Smooth muscle cell (in vitro differentiated cells): ENCODE measurements around the gene ROPN1L. TPM values are rescaled to one million over a fixed set of nuclear protein-coding genes. Genes with fewer than 3 reads are reported as not detected.

ENCODE experiments used
- DNase-seq: peaks from one replicate; lab custom pipeline; 2025; ENCODE audit not compliant: unreplicated experiment; lab: John Stamatoyannopoulos, UW
- H2AFZ ChIP-seq: fragments of 200-600 bp; sonication (generic); 2 replicates; pipeline ENCODE4 v1.6.0; 2016; ENCODE audit warnings: antibody characterized with exemption, low read depth, mild to moderate bottlenecking
- H3F3A ChIP-seq: fragments of 200-600 bp; sonication (generic); 2 replicates; pipeline ENCODE4 v1.6.0; 2017; ENCODE audit warnings: antibody characterized with exemption, low read depth
- H3K27ac ChIP-seq: fragments of 200-600 bp; sonication (generic); 2 replicates; pipeline ENCODE4 v1.5.1; 2016; ENCODE audit warnings: low read depth, mild to moderate bottlenecking
- H3K27me3 ChIP-seq: fragments of 200-600 bp; sonication (generic); 2 replicates; pipeline ENCODE4 v1.6.1; 2016; ENCODE audit warnings: low read depth, mild to moderate bottlenecking
- H3K36me3 ChIP-seq: fragments of 200-600 bp; sonication (generic); 2 replicates; pipeline ENCODE4 v1.5.1; 2016; ENCODE audit warnings: low read depth
- H3K4me1 ChIP-seq: fragments of 200-600 bp; sonication (generic); 2 replicates; pipeline ENCODE4 v1.5.1; 2016; ENCODE audit warnings: low read depth
- H3K4me2 ChIP-seq: fragments of 200-600 bp; sonication (generic); 2 replicates; pipeline ENCODE4 v1.6.0; 2016; ENCODE audit warnings: mild to moderate bottlenecking
- H3K4me3 ChIP-seq: fragments of 200-600 bp; sonication (generic); 2 replicates; pipeline ENCODE4 v1.5.1; 2016; ENCODE audit warnings: mild to moderate bottlenecking
- H3K79me2 ChIP-seq: fragments of 200-600 bp; sonication (generic); 2 replicates; pipeline ENCODE4 v1.6.0; 2016; ENCODE audit warnings: low read depth, mild to moderate bottlenecking
- H3K9ac ChIP-seq: fragments of 200-600 bp; sonication (generic); 2 replicates; pipeline ENCODE4 v1.6.0; 2016; ENCODE audit warnings: low read depth
- H3K9me3 ChIP-seq: fragments of 200-600 bp; sonication (generic); replicated peaks from 2 replicates; pipeline ENCODE4 v1.5.1; 2016; ENCODE audit warnings: low read depth
- H4K20me1 ChIP-seq: fragments of 200-600 bp; sonication (generic); 2 replicates; pipeline ENCODE4 v1.6.0; 2016; ENCODE audit warnings: low read depth
- CTCF ChIP-seq: fragments of 200-600 bp; sonication (generic); IDR thresholded peaks from 2 replicates; pipeline ENCODE4 v1.5.1; 2017; ENCODE audit warnings: borderline replicate concordance, mild to moderate bottlenecking, antibody characterized with exemption; ENCODE audit not compliant: insufficient read depth, poor library complexity, severe bottlenecking
- WGBS: methylation state at CpG from one replicate; pipeline ENCODE4 v1.1.7; 2016; ENCODE audit warnings: low lambda C conversion rate; 5-methylcytosine and 5-hydroxymethylcytosine counted together
- polyA plus RNA-seq: library from polyadenylated mRNA; unstranded; fragments of >200 nt; fragmentation: Nextera tagmentation; extraction: Ambion mirVana; gene quantifications from 2 replicates; pipeline ENCODE4 v1.2.1, GENCODE V29; 2016
- total RNA-seq: library from RNA; depleted of rRNA; stranded (reverse); fragments of >200 nt; gene quantifications from 2 replicates; pipeline ENCODE4 v1.2.3, GENCODE V29; 2014

Gene ROPN1L
- total and polyA plus RNA-seq, 2 experiments from 2014 or later = 3.0 TPM; not detected in 1

DNA sequence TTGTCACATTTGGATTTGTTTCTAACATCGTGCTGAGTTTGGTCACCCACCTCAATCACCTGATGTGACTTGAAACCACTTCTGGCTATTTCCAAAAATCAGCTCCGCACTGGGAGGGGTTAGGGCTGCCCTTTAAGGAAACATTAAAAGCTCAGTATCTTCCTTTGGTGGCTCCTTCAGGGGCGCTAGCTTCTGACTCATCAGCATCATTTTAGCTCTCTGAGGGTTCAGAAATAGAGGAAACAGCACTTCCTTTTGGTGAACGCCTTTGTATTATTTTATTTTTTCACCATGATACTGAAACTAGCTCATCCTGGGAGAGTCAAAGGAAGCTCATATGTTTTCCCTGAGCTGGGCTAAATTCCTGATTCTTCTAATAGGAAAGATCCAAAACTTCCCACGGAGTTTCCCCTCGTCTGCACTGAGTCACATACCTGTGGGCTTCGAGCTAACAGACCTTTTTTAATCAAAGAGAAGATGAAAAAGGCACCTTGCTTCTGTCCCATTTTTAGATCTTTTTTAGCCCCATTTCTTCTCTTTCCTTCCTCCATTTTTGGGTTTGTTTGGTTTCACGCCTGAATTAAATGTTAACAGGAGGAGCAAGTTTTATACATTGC is 48.2 kb downstream of the ROPN1L start:
- H2AFZ ChIP-seq = no peak overlapping the region
- H3K79me2 ChIP-seq = no peaks in the 10 kb centered on the region
- H3K9me3 ChIP-seq = peaks cover 4% of the 10 kb centered on the region
- no peaks in the 10 kb centered on the region for H3K27me3 ChIP-seq
- no peak overlapping the region for H3K4me2 ChIP-seq
- H4K20me1 ChIP-seq = no peaks in the 10 kb centered on the region
- WGBS = 75% methylated on average over 8 of the region's 8 CpGs
- TF ChIP-seq CTCF = no peak
- no peaks in the 10 kb centered on the region for H3K36me3 ChIP-seq
- no peak overlapping the region for H3K4me3 ChIP-seq
- no peaks in the 10 kb centered on the region for H3K4me1 ChIP-seq
- H3F3A ChIP-seq = no peaks in the 10 kb centered on the region
- no peak for DNase-seq
- H3K9ac ChIP-seq = no peak overlapping the region
- H3K27ac ChIP-seq = no peak overlapping the region

- Histone ChIP-seq H3K4me1 (no peaks in the 10 kb centered on the region), H3K9me3 (peaks cover 4% of the 10 kb centered on the region), H3K27ac (no peak overlapping the region), H4K20me1 (no peaks in the 10 kb centered on the region), H3K4me2 (no peak overlapping the region), H3F3A (no peaks in the 10 kb centered on the region), H3K36me3 (no peaks in the 10 kb centered on the region), H3K79me2 (no peaks in the 10 kb centered on the region), H3K9ac (no peak overlapping the region), H2AFZ (no peak overlapping the region), H3K4me3 (no peak overlapping the region), H3K27me3 (no peaks in the 10 kb centered on the region)
- DNase-seq = no peak
- TF ChIP-seq CTCF = no peak
- 78% methylated on average over 14 of the region's 14 CpGs for WGBS
These were observed 49.4 kb downstream of the ROPN1L start for GRCh38 chr5:10490927-10491672.

DNA sequence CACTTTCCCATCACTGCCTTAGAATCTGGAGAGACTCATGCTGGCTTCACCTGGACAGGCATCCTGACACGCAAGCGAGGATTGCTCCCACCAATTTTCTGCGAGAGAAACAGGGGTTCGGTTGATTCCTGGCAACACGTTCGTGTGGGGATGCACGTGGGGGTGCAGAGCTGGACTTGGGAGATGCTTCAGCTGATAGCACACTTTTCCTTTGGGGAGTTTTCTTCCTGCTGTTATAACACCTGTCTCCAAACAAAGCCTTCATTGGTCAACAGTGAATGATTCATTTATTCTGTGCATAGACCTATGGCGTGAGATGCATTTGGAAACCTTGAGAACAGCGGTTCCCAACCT is 50.0 kb downstream of the ROPN1L start:
- no peaks in the 10 kb centered on the region for H3K36me3 ChIP-seq
- DNase-seq = no peak
- no peaks in the 10 kb centered on the region for H3K4me1 ChIP-seq
- H3K9ac ChIP-seq = no peak overlapping the region
- H2AFZ ChIP-seq = no peak overlapping the region
- peaks cover 4% of the 10 kb centered on the region for H3K9me3 ChIP-seq
- H3K4me3 ChIP-seq = no peak overlapping the region
- no peaks in the 10 kb centered on the region for H4K20me1 ChIP-seq
- H3K4me2 ChIP-seq = no peak overlapping the region
- no peaks in the 10 kb centered on the region for H3F3A ChIP-seq
- WGBS = 95% methylated on average over 9 of the region's 9 CpGs
- H3K27ac ChIP-seq = no peak overlapping the region
- H3K79me2 ChIP-seq = no peaks in the 10 kb centered on the region
- H3K27me3 ChIP-seq = no peaks in the 10 kb centered on the region
- TF ChIP-seq CTCF = no peak
